GM18498 (cell line): ENCODE data around the gene PACRGL.

Experiments
- ATAC-seq: cut with Tn5 transposase; IDR thresholded peaks from one replicate; pipeline ENCODE4 v1.9.1; 2021; ENCODE audit warnings: mild to moderate bottlenecking, moderate library complexity; ENCODE audit not compliant: unreplicated experiment

PACRGL gene

DNA sequence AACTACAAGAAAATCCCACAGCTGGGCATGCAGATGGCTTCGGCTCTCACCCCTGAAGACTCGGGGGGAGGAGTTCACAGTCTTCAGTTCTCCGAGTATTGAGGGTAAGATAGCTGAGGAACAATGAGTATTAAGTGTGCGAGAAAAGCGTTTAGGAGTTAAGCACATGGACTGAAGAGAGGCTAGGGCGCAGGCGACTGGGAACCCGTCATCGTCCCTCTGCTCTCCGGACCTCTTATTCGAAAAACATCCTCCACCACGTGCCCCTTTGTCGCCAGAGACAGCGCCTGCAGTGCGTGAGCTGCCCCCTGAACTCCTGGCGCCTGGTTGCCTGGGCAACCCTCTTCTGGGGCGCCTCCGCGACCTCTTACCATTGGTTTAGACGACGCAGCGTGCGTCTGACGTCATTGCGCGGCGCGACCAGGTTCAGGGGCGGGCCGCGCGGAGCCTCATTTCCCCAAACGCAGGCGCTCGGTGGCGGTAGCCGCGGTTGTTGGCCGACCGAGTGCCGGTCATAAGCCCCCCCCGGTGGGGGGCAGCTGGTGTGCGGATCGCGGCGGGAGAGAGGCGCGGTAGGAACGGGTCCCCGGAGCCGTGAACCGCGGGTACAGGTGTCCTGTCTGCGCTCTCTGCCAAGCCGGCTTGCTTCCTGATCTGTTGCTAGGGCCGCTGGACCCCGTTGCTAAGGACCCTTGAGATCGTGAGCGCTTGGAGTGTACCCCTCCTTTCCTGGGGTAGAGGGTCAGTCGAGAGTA, at the start of gene PACRGL:
PACRGL (plus strand) TSS at position 452 of the 755 bp plus-strand sequence. CDS start 4,024 bp downstream, outside the sequence.
- peak; percentile 100 for ATAC-seq

DNA sequence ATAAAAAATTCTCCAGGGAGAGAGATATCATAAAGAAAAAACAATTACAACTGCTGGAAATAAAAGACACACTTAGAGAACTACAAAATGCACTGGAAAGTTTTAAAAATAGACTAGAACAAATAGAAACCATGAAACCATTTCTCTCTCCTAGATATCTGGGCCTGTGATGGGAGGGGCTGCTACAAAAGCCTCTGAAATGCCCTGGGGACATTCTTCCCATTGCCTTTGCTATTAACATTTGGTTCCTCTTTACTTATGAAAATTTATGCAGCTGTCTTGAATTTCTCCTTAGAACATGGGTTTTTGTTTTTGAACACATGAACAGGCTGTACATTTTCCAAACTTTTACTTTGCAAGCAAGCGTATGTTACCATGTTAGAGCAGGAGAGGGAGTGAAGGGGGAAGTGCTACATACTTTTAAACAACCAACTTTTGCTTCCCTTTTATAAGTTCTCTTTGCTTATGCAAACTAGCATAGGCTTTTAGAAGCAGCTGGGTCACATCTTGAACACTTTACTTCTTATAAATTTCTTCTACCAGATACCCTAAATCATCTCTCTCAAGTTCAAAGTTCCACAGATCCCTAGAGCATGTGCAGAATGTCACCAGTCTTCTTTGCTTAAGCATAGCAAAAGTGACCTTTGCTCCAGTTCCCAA, 47.9 kb upstream of the PACRGL start:
- no peak for ATAC-seq

DNA sequence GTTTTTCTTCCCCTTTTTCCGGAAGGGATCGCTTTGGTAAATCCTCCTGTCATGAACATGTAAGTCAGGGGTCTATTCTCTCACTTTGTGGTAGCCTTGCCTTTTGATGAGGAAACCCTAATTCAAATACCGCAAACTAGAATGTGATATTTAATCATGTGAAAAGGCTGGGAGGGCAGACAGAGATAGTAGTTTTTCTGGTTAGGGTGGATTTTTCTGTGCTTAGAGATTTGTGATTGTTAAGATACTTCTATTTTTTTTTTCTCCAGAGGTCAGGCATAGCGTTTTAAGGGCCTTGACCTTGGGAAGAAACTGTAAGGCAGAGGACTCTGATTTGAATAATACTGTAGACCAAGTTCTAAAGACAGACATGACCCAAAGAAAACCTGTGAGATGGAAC, 41.8 kb upstream of the PACRGL start:
- ATAC-seq, result no peak

DNA sequence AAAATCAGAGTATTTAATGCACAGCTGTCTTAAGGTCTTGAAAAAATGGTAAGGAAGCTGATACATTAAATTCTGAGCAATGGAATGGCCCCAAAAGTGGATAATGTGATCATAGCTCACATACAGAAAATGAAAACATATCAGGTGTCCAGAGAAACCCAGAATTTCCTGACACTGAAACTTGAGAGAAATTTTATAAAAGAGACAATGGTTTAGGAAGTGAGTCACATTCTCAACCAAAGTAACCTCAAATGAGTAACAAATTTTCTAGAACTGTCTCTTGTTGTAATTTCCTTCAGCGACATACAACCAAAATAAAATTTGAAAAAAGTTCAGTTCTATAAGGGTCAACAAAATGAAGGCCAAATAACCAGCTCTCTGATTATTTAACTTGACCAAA, 37.4 kb upstream of the PACRGL start:
- ATAC-seq, result no peak

DNA sequence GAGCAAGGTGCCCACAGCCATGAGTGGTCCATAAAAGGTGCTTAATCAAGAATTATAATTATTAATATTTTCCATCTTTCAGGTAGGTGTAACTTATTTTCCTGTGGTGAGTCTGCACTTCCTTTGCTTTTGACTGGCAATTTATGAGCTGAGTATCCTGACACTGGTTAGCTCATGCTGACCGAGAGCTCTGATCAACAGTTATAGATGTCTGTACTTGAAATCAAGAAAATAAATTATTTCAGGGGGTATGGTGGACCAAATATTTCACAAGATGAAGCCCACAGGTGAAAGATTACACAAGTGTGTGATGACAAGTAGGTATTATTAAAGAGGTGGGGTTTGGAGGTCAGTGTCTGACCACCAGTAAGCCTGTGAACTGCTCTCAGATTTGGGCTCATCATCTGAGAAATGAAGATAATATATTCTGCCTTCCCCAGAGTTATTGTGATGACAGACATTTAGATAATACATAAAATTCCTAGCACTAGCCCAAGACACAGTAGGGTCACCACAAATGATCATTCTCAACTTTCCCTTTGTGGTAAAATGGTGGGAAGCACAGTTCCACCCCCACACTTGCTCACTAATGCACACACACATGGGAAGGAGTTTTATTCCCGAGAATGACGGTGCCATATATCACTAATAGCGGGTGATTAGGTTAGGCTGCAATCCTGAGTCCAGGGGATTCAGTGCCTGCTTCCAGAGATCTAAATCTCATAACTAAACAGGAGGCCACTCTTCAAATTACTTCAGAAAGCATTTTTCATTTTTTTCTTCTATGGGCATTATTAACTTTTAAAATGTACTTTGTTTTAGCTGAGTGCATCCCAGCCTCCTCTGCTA, 34.0 kb upstream of the PACRGL start:
- no peak for ATAC-seq

DNA sequence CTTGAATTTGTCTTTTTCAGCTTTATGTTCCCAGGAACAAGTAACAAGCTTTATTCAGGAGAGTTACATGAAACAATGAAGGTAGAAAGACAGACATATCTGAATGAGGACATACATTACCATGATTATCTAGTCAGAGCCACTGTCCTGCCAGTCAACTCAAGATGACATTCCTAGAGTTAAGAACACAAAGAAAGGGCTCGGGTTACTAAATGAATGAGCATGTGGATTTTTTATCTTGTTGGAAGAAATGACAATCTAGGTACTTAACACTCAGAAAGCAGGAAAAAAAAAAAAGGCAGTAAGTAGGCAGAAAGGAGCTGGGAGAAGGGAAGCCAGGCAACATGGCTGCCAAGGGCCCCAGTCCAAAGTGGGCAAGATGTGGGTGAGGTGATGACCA, 28.0 kb upstream of the PACRGL start:
- no peak for ATAC-seq

DNA sequence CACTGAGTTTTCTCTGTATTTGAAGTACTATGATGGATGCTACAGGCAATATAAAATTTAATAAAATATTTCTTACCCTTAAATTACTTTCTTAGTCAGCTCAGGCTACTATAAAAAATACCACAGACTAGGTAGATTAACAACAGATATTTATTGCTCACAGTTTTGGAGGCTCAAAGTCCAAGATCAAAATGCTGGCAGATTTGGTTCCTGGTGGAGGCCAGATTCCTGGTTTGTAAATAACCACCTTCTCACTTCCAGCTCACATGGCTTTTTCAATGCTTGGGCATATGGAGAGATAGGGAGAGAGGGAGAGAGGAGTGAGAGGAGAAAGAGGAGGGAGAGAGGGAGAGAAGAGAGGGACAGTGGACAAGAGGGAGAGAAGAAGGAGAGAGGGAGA, 24.5 kb upstream of the PACRGL start:
- no peak for ATAC-seq

DNA sequence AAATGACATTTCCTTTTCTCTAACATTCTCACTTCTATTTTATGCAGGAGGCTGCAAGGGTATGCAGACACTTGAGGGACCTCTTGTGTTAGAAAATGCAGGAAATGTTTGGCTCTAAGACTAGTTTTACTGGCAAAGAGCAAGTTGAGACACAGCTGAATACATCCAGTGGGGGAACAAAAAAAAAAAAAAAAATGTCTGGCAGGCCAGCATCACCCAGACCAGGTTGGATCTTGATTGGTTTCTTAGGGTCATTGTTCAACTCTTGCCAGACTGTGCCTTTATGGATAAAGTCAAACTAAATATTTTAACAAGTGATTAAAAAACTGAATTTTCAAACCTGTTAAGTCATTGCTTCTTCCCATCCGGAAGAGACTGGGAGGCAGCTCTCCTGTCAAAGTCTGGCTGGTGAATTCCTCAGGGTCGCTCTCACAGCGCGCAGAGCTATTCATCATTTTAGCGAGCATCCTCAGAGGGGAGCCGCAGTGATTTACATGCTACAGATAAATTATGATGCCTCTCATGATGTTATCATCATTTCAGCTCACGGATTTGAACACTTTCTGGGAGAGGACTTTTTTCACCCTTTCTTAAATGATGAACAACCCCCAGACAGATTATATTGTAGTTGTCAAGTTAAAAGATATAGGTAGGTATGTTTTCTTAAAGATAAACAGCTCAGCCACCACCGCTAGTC, 23.6 kb upstream of the PACRGL start:
- no peak for ATAC-seq

DNA sequence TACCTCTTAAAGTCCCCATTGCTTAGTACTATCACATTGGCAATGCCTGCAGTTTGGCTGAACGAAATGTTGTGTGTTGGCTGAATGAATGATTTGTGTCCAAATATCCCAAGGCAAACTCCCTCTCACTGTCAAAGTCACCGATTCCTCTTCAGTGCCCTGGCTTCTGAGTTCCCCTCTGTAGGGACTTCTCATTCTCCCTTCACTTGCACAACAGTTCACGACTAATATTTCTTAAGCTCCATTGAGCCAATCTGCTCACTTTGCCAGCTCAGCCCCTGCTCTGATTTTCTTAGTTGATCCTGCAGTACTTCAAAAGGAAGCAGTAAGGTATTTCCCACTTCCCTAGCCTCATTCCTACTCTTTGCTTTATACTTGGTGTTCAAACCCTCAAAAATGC, 21.9 kb upstream of the PACRGL start:
- no peak for ATAC-seq

DNA sequence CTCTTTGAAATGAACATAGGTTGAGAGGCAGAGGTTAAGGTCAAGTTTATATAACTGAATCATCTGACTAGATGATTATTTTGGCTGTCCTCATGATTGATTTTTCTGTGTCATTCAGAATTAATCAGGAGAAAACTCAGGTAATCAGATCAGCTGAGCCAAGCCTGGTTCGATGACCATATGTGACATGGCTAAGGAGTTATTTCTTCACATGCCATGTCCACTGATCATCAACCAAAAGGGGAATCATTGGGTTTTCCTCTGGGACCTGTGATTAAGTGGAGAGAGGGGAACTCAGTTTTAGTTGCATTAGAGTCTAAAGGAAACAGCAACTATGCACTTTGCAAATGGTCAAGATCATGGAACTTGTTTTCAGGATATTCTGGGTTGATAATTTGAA, 20.3 kb upstream of the PACRGL start:
- ATAC-seq, result no peak

GRCh38 chr4:20680736-20681135, 19.5 kb upstream of the PACRGL start:
- no peak for ATAC-seq

- ATAC-seq, result no peak
These were observed 19.0 kb upstream of the PACRGL start for GRCh38 chr4:20681271-20681670.

DNA sequence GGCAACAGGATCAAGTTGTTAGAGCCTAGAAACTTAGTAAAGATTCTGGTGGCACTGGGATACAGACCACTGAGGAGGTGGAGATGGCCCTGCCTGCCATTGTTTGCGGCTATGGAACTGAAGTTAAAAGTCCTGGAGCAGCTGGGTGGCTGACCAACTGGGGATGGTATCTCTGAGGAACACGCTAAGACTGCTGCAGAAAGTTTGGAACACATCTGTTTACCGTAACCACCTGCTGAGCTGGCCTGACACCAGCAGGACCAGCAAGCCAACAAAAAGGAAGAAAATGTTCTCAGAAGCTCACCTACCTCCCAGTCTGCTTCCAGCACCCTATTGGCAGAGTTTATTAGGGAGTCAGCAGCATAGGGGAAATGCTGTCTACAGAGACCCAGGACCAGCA, 17.4 kb upstream of the PACRGL start:
- no peak for ATAC-seq

GRCh38 chr4:20683766-20684165, 16.5 kb upstream of the PACRGL start:
- no peak for ATAC-seq

DNA sequence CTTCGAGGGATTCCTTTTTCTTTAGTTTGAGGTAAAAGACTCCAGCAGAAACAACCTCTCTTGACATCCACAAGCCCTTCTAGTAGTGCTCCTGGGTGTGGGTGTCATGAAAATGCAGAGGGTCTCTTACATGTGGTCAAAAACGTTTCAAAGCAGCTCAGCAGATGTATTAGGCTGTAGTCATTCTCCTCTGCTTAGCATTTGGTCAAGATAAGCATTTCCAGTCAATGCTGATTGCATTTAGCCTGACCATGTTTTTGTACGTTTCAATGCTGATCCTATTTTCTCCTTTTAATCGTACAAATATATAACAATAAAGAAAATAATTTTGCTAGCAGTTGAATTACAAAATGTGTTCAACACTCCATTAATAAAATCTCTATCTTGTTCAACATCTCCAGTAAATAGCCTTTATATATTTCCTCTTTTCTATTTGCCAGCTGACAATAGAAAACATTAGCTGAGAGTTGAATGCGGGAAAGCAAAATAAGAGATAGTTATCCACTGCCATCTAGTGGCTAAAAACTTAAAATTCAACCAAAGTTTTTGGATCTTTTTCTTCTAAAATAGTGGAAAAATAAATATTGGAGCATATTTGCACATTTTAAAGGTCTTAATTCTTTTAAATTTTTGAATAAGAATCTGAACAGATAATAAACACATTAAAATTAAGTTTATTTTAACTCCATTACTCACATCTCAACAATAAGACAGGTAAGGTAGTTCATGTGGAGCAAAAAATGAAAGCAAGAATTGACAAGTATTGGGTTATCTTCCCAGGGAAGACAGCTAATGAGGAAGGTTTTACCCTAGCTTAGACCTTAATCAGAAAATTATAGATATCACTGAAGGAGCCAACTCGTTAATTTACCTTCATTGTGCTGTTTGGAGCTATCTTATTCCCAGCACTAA, 15.2 kb upstream of the PACRGL start:
- no peak for ATAC-seq

DNA sequence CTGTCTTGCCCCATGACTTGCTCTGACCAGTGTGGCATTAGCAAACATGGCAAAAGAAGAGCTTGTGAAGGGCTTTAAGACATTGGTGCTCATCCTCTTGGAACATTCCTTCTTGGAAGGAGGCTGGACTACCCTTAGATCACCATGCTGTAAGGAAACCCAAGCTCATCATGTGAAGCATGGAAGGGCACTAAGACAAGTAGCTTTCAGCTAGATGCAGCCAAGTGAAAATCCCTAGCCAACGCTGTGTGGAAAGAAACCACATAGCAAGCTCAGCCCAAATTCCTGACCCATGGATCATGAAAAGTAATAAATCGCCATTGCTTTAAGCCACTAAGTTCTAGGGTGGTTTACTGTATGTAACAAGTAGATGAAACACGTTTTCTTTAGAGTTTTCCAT, 12.4 kb upstream of the PACRGL start:
- no peak for ATAC-seq

DNA sequence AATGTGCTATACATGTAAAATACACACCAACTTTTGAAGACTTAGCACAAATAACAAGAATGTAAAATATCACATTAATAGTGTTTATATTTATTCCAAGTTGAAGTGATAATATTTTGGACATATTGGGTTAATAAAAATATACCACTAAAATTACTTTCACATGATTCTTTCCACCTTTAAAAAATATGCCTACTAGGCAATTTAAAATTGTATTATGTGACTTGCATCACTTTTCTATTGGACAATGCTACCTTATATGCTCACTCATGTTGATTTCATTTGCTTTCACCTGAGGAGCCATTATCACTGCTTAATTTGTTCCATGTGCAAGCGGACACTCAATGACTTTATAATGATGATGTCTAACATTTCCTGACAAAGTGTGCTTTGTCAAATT, 3.4 kb upstream of the PACRGL start:
- no peak for ATAC-seq

DNA sequence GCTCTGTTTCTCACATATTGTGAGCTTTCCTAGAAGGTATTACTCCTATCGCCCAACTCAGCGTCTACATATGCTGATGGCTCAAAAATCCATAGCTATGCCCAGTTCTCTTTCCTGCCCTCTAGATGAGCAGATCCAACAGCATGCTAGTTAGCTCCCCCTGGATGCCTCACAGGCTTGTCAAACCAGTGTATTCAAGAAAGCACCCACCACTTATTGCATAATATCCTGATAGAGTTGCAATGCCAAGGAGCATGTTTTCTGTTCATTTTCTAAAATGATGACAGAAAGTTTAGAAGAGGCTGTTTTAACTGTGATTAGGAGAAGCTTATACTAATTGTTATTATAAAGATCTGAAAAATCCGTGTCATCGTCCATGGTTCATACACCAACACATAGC, 1.9 kb upstream of the PACRGL start:
- no peak for ATAC-seq

- no peak for ATAC-seq
These were observed 1.4 kb upstream of the PACRGL start for GRCh38 chr4:20698820-20699219.

GRCh38 chr4:20711335-20711734, 11.1 kb downstream of the PACRGL start:
- ATAC-seq, result no peak
